Skeletal muscle tissue (tissue), 4 donors: ENCODE measurements around the gene APOB. TPM values are rescaled to one million over a fixed set of nuclear protein-coding genes. Genes with fewer than 3 reads are reported as not detected.
"Not testable (repeated sequence)": the region's sequence is repeated elsewhere in the genome, so short reads cannot be mapped to it uniquely, and the experiment has no call there.

Source experiments
- H3K27ac ChIP-seq: one replicate; pipeline ENCODE4 v1.7.0; 2013; ENCODE audit warnings: mild to moderate bottlenecking, low read depth, low read length, inconsistent platforms
- H3K27me3 ChIP-seq, 3 donors: one replicate each; pipeline ENCODE4 v1.7.0; 2013; ENCODE audit warnings: low read length in 3 of 3; ENCODE audit not compliant: control insufficient read depth in 3 of 3, insufficient read depth in 3 of 3
- H3K36me3 ChIP-seq, 3 donors: one replicate each; pipeline ENCODE4 v1.7.0; 2013; ENCODE audit warnings: low read length in 3 of 3; ENCODE audit not compliant: control insufficient read depth in 3 of 3, insufficient read depth in 3 of 3
- H3K4me1 ChIP-seq, 3 donors: one replicate each; pipeline ENCODE4 v1.7.0; 2013; ENCODE audit warnings: low read length in 3 of 3, mild to moderate bottlenecking in 3 of 3; ENCODE audit not compliant: control insufficient read depth in 3 of 3, insufficient read depth in 3 of 3
- H3K4me3 ChIP-seq, 3 donors: one replicate each; pipeline ENCODE4 v1.7.0; 2013; ENCODE audit warnings: low read length in 3 of 3
- H3K9ac ChIP-seq, 3 donors: one replicate each; pipeline ENCODE4 v1.7.0; 2013; ENCODE audit warnings: low read length in 3 of 3, mild to moderate bottlenecking in 3 of 3, moderate library complexity in 2 of 3, low read depth in 1 of 3
- H3K9me3 ChIP-seq, 3 donors: one replicate each; pipeline ENCODE4 v1.7.0; 2013; ENCODE audit warnings: low read length in 3 of 3; ENCODE audit not compliant: control insufficient read depth in 3 of 3
- total RNA-seq: library from RNA; depleted of rRNA; stranded (reverse); fragments of >200 nt; gene quantifications from one replicate; pipeline ENCODE4 v1.2.3, GENCODE V29; 2014
- donor health status: Osteomylitis.

APOB gene
- total RNA-seq, 1 donor from 2014 or later: 0.52 TPM

DNA sequence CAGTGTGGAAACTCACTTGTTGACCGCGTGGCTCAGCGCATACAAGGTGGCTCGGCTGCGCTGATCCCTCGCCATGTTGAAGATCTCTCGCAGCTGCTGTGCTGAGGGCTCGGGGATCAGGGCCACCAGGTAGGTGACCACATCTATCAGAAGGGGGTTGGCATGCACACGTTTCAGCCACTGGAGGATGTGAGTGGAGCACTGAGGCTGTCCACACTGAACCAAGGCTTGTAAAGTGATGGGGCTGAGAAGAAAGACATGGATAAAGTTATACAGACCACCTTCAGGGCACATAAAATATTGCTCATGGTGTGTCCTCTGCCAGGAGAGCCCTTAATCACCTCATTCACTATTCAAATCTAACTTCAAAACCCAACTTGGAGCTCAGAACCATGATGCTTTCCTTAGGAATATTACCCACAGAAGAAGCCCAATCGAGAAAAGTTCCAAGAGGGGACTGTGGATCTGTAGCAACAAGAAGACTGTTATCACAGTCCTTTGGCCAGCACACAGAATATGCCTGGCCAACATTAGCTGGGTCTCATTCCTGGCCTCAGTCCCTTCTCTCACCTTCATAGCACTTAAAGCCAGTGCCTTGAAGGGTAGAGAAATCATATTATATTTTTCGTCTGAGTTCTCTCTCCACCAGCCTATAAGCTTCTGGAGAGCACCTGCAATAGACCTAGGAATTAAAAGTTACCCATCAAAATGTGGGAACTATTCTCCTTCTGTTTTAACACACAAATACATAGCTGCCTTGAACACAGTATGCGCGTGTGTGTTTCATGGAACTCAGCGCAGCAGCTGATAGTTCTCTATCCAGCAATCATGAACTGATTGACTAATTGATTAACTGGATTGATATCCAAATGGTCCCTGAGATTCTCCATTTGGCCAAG is 11.3 kb downstream of the APOB start:
- no peaks in the 10 kb centered on the region for H3K36me3 ChIP-seq
- no peak overlapping the region for H3K27ac ChIP-seq
- peaks cover 0 to 3% (median 0%) of the 10 kb centered on the region in 3 donors for H3K9me3 ChIP-seq
- no peak overlapping the region for H3K9ac ChIP-seq
- H3K27me3 ChIP-seq: no peaks in the 10 kb centered on the region
- no peaks in the 10 kb centered on the region for H3K4me1 ChIP-seq
- H3K4me3 ChIP-seq: no peak overlapping the region

DNA sequence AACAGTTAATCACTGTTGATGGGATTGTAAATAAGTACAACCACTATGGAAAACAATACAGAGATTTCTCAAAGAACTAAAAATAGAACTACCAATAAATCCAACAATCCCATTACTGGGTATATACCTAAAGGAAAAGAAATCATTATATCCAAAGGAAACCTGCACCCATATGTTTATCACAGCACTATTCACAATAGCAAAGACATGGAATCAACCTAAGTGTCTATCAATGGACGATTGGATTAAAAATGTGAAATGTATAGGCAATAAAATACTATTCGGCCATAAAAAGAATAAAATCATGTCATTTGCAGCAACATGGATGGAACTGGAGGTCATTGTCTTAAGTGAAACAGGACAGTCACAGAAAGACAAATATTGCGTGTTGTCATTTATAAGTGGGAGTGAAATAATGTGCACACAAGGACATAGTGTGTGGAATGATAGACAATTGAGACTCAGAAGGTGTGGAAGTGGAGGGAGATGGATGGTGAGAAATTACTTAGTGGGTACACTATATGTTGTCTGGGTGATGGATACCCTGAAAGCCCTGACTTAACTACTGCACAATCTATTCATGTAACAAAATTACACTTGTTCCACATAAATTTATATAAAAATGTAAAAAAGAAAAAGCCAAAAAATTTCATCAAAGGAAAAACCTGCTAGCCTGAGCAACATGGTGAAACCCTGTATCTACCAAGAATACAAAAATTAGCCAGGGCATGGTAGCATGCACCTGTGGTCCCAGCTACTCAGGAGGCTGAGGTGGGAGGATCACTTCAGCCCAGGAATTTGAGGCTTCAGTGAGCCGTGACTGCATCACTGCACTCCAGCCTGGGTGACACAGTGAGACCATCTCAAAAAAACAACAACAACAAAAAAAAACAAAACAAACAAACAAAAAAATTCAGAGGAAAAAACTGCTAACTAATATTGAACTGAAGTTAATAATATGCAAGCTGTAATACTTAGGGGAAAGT is 12.6 kb downstream of the APOB start:
- H3K4me3 ChIP-seq: no peak overlapping the region
- H3K27me3 ChIP-seq: no peaks in the 10 kb centered on the region
- no peak overlapping the region for H3K27ac ChIP-seq
- no peak overlapping the region for H3K9ac ChIP-seq
- no peaks in the 10 kb centered on the region for H3K4me1 ChIP-seq
- no peaks in the 10 kb centered on the region for H3K9me3 ChIP-seq
- H3K36me3 ChIP-seq: no peaks in the 10 kb centered on the region

GRCh38 chr2:21029519-21029918 is 14.4 kb downstream of the APOB start:
- Histone ChIP-seq H3K4me1 (no peaks in the 10 kb centered on the region), H3K27ac (no peak overlapping the region), H3K4me3 (no peak overlapping the region), H3K27me3 (no peaks in the 10 kb centered on the region), H3K9ac (no peak overlapping the region), H3K36me3 (no peaks in the 10 kb centered on the region), H3K9me3 (no peaks in the 10 kb centered on the region)

DNA sequence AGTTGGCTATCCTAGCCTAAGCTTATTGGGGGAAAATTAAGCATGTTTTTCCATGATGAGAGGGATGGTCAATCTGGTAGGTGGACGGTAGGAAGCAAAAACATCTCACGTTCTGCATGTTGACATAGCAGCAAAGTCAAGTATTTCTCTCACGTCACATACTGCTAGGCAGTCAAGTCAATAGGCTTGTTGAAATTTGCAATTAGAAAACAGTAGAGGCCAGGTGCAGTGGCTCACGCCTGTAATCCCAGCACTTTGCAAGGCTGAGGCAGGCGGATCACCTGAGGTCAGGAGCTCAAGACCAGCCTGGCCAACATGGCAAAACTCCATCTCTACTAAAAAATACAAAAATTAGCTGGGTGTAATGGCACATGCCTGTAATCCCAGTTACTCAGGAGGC is 14.9 kb downstream of the APOB start:
- H3K27me3 ChIP-seq, H3K27ac ChIP-seq, H3K4me3 ChIP-seq, H3K9ac ChIP-seq, H3K36me3 ChIP-seq, H3K4me1 ChIP-seq, H3K9me3 ChIP-seq: not testable (repeated sequence)

- no peak overlapping the region for H3K4me3 ChIP-seq
- no peak overlapping the region for H3K27ac ChIP-seq
- no peaks in the 10 kb centered on the region for H3K36me3 ChIP-seq
- H3K27me3 ChIP-seq: no peaks in the 10 kb centered on the region
- no peaks in the 10 kb centered on the region for H3K9me3 ChIP-seq
- H3K9ac ChIP-seq: no peak overlapping the region
- H3K4me1 ChIP-seq: no peaks in the 10 kb centered on the region
Observed at GRCh38 chr2:21028021-21028947, 15.6 kb downstream of the APOB start.

GRCh38 chr2:21026479-21027282 is 17.2 kb downstream of the APOB start:
- H3K4me3 ChIP-seq: no peak overlapping the region
- H3K4me1 ChIP-seq: no peaks in the 10 kb centered on the region
- no peaks in the 10 kb centered on the region for H3K27me3 ChIP-seq
- H3K27ac ChIP-seq: no peak overlapping the region
- no peaks in the 10 kb centered on the region for H3K36me3 ChIP-seq
- no peaks in the 10 kb centered on the region for H3K9me3 ChIP-seq
- H3K9ac ChIP-seq: no peak overlapping the region

GRCh38 chr2:21025690-21026478 is 18.0 kb downstream of the APOB start:
- H3K4me1 ChIP-seq: no peaks in the 10 kb centered on the region
- no peak overlapping the region for H3K9ac ChIP-seq
- no peak overlapping the region for H3K4me3 ChIP-seq
- H3K27me3 ChIP-seq: no peaks in the 10 kb centered on the region
- no peaks in the 10 kb centered on the region for H3K36me3 ChIP-seq
- no peak overlapping the region for H3K27ac ChIP-seq
- H3K9me3 ChIP-seq: no peaks in the 10 kb centered on the region

GRCh38 chr2:21024722-21025389 is 19.0 kb downstream of the APOB start:
- no peaks in the 10 kb centered on the region for H3K4me1 ChIP-seq
- H3K9me3 ChIP-seq: no peaks in the 10 kb centered on the region
- no peak overlapping the region for H3K9ac ChIP-seq
- no peak overlapping the region for H3K27ac ChIP-seq
- no peak overlapping the region for H3K4me3 ChIP-seq
- no peaks in the 10 kb centered on the region for H3K36me3 ChIP-seq
- H3K27me3 ChIP-seq: no peaks in the 10 kb centered on the region
